ENCODE measurements around the gene TREX2.

The TREX2 gene

DNA sequence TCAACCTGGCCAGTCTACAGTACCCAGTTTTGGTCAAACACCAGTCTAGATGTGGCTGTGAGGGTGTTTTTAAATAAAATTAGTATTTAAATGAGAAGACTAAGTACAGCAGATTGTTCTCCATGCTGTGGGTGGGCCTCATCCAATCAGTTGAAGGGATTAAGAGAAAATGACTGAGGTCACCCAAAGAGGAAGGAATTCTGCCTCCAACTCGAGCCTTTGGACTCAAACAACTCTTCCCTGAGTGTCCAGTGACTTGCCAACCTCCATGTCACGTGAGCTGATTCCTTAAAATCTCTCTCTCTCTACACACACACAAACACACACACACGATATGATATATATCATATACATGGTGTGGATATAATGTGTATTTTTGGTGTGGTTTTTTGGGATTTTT lies 10.0 kb downstream of the TREX2 start:
- DNase-seq (ENCODE audit: low read depth, low spot score) = no peak

DNA sequence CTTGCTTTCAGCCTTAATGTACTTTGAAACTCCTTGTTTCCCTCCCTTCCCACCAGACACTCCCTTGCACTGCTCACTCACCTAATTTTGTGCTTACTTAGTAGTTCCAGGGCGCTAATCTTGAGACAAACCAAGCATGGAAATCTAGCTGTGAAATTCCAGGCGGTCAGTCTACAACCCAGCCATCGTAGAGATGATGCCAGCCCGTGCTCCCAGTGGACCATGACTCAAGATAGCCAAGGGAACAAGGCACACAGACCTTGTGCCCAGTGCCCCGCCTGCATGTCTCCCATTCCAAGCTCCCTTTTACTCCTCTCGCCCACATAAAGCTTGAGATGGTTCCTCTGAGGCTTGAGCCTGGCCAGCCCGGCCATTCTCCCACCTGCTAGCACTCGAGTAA lies 11.1 kb downstream of the TREX2 start:
- DNase-seq (ENCODE audit: low read depth, low spot score) = no peak

DNA sequence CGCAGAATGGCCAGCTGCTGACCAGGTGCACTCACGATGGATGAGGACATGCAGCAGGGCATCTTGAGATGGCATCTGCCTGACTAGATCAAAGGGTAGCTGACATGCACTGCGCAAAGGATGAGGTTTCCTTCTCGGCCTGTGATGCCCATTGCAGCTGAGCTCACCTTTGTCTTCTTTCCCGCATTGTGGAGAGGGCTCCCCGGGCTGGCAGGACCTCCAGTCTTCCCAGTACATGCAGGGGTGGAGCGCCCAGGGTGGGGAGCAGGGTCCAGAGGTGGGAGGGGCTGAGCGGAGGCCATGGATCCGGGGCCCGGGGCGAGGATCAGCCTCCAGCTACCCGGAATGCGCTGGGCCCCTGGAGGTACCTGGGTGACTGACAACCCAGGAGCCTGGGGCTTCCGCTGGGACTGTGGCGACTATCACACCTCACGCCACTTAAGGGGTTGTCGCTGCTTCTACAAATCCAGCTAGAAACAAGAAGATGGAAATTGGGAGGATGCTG lies 12.0 kb downstream of the TREX2 start:
- DNase-seq (ENCODE audit: low read depth, low spot score) = no peak

DNA sequence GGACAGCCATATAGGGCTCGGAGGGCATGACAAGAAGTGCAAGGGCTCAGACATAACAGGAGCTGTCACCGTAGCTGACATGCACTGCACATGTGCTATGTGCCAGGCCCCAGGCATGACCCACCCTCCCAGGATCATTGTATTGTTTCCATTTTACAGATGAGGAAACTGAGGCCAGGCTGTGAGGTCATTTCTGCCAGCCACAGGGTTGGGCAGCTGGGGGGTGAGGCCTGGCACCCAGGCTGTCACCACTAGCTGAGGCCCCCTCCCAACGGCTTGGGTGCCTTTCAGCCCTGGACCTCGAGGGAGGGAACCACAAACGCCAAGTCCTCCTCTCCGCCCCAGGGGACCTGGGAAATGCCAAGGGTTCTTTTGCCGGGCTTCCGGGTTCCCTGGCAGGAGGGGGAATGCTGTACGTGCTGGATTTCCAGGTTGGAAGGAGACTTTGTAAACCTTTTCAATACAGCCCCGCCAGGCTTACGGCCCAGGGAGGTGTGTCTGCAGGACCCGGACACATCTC lies 12.6 kb downstream of the TREX2 start:
- no peak for DNase-seq (ENCODE audit: low read depth, low spot score)

DNA sequence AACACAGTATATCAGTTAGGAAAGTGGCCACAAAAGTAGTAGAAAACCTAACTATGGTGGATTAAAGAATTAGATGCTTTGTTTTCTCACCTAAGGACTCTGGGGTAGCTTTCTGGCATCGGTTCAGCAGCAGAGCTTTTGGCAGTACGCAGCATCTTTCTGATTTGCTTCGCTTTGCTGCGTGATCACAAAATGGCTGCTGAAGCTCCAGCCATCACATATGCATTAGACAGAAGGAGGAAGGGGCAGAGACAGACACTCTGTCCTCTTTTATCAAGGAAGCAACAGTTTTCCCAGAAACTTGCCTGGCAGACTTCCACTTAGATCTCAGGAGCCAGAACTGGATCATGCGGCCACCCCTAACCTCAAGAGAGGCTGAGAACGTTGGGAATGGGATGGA lies 15.1 kb downstream of the TREX2 start:
- no peak for DNase-seq (ENCODE audit: low read depth, low spot score)

DNA sequence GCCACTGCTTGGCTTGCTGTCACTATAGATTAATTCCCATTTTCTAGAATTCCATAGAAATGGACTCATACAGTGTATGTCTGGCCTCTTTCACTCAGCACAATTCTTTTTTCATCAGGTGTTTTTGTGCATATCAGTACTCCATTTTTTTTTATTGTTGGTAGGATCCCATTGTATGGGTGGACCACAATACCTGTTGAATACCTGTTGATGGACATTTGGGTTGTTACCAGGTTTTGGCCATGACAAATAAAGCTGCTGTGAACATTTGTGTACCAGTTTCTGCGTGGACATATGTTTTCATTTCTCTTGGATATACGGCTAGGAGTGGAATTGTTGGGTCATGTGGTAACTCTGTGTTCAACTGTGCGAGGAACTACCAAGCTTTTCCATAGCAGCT lies 19.7 kb downstream of the TREX2 start:
- DNase-seq (ENCODE audit: low read depth, low spot score) = no peak

DNA sequence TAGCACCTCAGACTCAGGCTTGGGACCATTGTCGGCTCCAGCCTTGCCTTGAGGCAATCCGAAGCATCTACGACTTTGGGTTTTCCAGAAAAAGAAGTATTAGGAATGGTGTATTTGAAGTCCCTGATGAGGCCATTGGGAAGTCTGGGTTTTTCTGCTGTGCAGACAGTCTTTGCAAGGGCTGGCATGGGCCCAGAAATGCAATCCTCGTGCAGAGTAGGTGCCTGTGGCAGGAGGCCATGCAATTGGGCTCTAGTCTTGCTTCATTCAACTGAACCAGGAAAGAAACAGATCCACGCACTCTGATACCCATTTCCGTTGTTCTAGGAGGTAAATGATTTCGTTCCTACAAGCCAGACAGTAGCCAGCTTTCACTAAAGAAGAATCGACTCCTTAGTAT lies 22.2 kb downstream of the TREX2 start:
- DNase-seq (ENCODE audit: low read depth, low spot score) = no peak

DNA sequence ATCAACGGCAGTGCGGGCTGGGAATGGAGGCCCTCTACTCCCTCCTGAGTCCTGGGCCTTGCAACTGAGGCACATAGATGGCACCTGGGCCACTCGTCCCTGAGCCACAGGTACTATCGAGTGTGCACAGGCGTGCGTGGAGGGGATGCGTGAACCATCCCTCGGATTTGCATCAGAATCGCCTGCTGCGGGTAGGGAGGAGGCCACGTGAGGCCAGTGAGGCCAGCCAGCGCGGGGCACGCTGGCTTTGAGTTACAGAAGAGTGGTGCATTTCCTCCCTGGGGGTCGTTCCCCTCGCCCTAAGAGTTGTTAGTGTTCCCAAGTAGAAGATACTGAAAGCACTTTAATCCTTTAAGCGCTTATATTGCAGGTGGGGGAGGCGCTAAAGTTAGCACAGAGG lies 24.0 kb downstream of the TREX2 start:
- DNase-seq (ENCODE audit: low read depth, low spot score) = no peak

DNA sequence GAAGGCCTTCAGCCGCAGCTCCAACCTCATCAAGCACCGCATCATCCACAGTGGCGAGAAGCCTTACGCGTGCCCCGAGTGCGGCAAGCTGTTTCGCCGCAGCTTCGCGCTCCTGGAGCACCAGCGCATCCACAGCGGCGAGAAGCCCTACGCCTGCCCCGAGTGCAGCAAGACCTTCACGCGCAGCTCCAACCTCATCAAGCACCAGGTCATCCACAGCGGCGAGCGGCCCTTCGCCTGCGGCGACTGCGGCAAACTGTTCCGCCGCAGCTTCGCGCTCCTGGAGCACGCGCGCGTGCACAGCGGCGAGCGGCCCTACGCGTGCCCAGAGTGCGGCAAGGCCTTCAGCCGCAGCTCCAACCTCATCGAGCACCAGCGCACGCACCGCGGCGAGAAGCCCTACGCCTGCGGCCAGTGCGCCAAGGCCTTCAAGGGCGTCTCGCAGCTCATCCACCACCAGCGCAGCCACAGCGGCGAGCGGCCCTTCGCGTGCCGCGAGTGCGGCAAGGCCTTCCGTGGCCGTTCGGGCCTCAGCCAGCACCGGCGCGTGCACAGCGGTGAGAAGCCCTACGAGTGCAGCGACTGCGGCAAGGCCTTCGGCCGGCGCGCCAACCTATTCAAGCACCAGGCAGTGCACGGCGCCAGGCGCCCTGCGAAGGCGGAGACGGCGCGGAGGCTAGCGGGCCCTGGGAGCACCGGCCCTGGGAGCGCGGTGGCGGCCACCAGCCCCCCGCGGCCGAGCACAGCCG lies 24.8 kb downstream of the TREX2 start:
- DNase-seq (ENCODE audit: low read depth, low spot score) = no peak

DNA sequence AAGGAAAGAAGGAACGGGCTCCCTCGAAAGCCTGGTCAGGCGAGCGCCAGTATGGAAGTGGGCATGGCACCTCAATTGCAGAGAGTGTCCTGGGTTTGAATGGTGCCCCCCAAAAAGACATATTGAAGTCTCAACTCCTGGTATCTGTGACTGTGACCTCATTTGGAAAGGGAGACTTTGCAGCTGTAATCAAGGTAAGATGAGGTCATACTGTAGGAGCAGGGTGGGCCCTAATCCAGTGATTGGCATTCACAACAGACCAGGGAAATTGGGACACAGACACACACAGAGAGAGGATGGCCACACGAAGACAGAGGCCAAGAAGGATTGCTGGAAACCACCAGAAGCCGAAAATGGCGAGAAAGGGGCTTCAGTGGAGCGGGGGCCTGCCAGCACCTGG lies 28.2 kb downstream of the TREX2 start:
- DNase-seq (ENCODE audit: low read depth, low spot score) = no peak

DNA sequence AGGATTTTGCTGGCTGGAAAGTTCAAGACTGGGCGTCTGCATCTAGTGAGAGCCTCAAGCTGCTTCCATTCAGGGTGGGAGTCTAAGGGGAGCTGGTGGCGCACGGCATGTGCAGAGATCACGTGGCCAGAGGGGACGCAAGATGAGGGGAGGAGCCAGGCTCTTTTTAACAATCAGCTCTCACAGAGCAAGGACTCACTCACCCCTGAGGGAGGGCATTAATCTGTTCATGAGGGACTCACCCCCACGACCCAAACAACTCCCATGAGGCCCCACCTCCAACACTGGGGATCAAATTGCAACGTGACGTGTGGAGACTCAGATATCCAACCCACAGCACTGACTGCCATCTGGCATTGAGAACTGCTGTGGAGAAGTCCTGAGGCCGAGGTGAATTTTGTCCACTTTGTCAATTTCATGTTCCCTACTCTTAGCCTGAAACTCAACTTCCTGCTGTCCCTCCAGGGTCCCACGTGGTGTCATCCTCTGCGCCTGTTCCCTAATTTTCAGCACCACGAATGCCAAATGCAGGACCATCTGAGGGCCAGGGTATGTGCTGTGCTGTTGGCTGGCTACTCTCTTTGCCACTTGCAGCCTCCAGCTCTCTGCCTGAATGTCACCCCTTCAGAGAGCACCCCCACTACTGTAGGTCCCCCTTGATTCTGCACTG lies 28.9 kb downstream of the TREX2 start:
- no peak for DNase-seq (ENCODE audit: low read depth, low spot score)

DNA sequence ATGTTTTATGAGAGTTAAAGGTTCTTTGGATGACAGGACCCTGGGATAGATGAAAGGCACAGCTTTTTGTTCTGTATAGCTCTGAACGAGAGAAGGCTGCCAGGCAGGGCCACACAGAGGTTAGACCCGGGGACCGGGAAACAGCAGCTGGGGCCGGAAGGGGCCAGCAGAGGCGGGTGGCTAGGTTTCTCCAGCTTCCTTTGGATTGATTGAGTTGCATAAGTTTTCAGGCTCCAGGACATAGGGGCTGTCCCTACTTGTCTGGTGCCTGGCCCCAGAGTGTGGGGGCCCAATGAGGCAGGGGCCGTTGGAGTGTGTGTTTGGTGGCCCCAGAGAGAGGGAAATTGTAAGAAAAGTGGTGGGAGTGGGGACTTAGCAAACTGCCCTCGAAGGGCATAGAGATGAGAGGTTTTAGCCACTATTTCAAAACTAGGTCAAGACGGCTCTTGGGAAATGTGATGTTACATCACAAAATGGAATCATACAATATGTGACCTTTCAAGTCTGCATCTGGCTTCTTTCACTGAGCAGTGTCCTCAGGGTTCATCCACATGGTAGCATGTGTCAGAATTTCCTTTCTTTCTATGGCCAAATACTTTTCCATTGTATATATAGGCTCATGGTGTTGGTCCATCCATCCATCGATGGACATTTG lies 30.9 kb downstream of the TREX2 start:
- no peak for DNase-seq (ENCODE audit: low read depth, low spot score)

DNA sequence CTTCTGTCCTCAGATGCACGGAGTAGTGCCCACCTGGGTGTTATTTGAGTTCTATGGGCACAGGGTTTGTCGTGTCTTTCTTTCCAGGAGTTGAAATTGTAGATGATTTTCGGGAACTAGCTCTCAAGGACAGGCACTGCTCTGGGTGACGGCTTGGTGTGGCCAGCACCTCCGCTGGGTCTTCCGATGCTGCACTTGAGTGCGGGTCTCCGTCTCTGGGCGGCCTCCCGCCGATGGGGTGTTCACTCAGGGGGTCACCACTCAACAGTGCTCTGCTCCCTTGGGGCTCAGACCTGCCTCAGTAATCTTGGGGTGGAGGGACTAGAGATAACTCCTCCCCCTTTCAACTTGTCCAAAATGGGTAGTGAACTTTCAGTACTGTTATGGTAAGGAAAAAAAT lies 32.1 kb downstream of the TREX2 start:
- no peak for DNase-seq (ENCODE audit: low read depth, low spot score)

DNA sequence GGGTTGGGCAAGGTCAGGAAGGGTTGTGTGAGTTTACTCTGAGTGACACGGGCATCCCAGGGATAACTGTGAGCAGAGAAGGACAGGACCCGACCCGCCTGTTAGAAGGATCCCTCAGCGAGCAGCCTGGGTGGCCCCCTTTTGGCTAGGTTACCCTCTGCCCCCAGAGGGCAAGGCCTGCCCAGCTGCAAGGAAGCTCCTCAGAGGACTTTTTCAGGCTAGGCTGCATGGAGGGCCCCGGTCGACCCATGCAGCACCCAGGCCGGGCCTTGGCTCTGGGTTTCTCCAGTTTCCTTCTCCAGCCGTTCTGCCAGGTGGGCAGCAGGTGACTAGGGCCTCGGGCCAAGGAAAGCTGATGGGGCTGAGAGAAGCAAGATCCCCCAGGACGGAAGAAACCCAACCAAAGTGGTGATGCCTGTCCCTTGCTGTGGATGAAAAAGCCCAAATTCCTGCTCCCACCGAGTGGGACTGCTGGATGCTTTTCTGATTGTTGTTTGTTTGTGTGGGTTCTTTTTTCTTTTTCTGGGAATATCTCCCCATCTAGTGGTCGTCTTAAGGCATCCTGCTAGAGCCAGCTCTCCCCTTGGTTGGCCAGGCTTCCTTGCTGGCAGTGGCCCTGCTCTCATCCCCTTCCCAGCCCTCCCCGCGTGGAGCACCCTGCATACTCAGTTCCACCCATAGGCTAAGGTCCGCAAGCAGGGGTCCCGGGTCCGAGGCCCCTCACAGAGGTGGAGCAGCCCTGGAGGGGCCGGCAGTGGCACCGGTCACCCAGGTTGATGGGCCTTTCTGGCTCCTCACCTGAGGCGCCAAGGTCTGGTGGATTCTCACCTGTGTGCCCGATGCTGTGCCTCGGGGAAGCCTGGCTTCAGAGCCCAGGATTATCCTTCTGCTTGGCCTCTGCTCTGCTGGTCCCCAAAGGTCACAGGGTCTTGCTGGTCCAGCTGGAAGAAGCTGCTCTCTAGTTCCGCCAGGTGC lies 32.8 kb downstream of the TREX2 start:
- DNase-seq (ENCODE audit: low read depth, low spot score) = no peak

DNA sequence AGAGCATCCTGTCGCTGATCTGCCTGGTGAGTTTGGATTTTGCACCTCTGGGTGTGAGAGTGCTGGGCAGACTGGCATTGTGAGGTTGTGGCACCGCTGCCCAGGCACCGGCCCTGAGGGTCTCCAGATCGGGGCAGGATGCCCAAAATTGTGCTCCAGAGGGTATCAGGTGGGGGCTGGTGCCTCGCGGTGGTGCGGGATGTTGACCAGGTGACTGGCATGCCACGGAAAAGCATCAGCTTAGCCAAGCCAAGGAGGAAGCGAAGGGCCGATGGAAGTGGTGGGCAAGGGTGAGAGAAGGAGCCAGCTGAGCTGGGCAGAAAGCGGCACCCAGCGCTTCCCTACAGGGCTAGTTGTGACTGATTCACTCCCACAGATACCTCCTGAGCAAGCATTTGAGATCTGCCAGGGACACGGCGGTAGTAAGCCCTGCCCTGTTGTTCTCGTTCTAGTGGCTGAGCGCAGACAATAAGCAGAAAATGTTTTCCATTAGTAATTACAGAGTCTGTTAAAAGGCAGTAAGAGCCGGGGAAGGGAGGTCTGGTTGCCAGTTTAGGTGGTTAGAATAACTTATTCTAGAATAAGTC lies 33.8 kb downstream of the TREX2 start:
- DNase-seq (ENCODE audit: low read depth, low spot score) = no peak

DNA sequence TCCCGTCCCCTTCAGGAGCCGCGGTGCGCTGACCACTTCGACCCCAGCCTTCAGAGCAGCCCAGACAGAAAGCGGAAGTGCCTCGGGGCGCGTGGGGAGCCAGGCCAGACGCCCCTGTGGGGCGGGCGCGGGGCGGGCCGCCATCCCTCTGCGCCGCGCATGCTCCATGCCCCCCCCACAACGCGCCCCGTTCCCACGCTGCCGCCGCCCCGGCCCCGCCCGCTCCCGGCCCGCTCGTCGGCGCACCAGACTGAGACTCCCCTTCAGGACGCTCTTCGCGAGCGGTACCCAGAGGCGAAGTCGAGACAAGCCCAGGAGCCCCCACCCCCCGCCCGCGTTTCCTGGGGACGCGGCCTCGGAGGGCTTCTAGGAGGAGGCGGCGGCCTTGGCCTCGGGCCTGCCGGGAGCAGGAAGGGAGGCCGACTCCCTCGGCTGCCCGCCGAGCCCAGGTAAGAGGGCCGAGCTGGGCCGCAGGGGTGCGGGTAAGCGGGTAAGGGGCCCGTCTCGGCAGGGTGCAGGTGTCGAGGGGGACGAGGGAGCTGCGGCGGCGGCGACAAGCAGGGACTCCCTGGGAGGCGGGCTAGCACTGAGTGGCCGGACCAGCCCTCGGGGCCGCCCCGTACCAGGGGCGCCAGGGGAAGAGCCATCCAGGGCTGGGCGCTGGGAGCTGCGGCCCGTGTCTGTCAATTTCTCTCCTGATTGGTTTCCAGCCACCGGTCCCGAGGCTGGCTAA lies 34.4 kb downstream of the TREX2 start, which contains the start of gene ZFP92:
TSS of gene ZFP92 (plus strand) at position 218 of the 733 bp plus-strand sequence. CDS start 6,851 bp downstream, outside the sequence.
- no peak for DNase-seq (ENCODE audit: low read depth, low spot score)

DNA sequence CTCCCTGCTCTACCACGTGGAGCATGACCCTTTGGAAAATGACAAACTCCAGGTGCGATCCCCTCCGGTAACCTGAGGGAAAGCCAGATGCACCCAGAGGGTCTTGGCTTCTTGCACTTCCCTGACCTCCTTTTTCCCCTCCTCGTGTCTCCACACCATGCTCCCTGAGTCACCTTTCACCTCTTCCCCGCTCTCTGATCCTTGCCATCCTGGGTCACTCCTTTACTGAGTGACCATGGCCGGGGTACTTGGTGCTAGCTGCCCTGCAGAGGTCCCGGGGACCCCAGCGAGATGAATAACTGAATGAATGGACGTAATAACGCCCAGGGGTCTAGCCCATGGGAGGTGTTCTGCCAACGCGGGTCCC lies 35.0 kb downstream of the TREX2 start:
- no peak for DNase-seq (ENCODE audit: low read depth, low spot score)

DNA sequence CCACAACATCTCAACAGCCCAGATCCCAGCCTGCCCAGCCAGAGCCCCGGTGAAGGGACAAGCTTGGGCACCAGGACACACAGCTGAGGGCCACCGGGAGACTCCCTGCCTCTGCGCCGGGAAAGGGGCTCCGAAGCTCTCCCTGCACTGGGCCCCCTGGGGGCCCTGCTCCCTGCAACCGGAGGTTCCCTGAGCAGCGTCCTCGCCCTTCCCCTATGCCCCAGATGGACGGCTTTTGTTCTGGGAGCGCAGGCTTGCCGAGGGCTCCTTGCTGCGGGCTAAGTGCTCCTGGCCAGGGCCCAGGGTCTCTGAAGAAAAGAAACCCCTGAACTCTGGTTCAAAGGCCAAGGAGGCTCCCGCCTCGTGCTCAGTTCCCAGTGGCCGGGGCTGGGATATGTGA lies 35.5 kb downstream of the TREX2 start:
- DNase-seq (ENCODE audit: low read depth, low spot score) = no peak

DNA sequence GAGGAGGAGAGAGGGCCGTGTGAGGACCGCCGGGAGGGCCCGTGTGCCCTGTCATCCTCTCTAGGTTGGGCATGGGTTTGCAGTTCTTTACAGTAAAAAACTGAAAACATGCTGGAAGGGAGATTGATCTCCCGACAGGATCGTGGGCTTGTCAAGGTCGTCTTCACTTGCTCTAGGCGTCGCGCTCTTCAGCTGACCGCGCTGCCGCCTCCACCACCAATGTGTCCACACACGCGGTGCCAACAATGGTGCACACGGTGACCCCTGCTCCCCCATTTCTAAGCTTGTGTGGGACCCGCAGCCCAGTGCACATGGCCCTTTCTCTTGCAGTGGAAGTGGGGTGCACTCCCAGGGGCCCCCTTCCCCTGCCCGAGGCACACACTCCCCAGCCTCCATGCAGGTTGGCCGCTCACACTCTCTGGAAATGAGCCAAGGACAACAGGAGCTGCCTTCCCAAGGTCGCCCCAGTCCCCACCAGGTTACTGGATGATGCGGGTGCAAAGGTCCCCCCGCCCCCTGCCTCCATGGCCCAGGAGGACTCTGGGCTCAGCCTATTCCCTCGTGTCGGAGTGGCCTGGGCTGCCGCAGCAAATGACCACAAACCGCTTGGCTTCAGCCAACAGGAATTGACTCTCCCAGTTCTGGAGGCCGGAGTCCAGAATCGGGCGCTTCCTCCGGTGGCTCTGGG lies 36.3 kb downstream of the TREX2 start:
- DNase-seq (ENCODE audit: low read depth, low spot score) = no peak
